AG08396 (cell line): ENCODE results near the gene B4GALT1.
"Not testable (repeated sequence)": the region's sequence is repeated elsewhere in the genome, so short reads cannot be mapped to it uniquely, and the experiment has no call there.

Source experiments
- DNase-seq: peaks from one replicate; pipeline ENCODE4 v3.0.0; 2012; ENCODE audit warnings: low spot score, mixed read lengths

Gene B4GALT1

GRCh38 chr9:33161589-33162132, 5.5 kb downstream of the B4GALT1 start:
- DNase-seq = no peak

- DNase-seq = peak; percentile 85
Measured at GRCh38 chr9:33161011-33161588, 6.0 kb downstream of the B4GALT1 start.

GRCh38 chr9:33160446-33160845, 6.7 kb downstream of the B4GALT1 start:
- not testable (repeated sequence) for DNase-seq

GRCh38 chr9:33159777-33160127, 7.4 kb downstream of the B4GALT1 start:
- no peak for DNase-seq

- DNase-seq = no peak
Measured at GRCh38 chr9:33158843-33159776, 8.0 kb downstream of the B4GALT1 start.

GRCh38 chr9:33157960-33158842, 8.9 kb downstream of the B4GALT1 start:
- no peak for DNase-seq

- no peak for DNase-seq
Measured at GRCh38 chr9:33155393-33155792, 11.7 kb downstream of the B4GALT1 start.

GRCh38 chr9:33154371-33154770, 12.8 kb downstream of the B4GALT1 start:
- no peak for DNase-seq

GRCh38 chr9:33153666-33154065, 13.5 kb downstream of the B4GALT1 start:
- DNase-seq = no peak

- no peak for DNase-seq
Measured at GRCh38 chr9:33153001-33153400, 14.1 kb downstream of the B4GALT1 start.

GRCh38 chr9:33151601-33152000, 15.5 kb downstream of the B4GALT1 start:
- DNase-seq = no peak

- DNase-seq = peak; percentile 68
Measured at GRCh38 chr9:33151007-33151557, 16.1 kb downstream of the B4GALT1 start.

- DNase-seq = no peak
Measured at GRCh38 chr9:33148367-33149014, 18.6 kb downstream of the B4GALT1 start.

- no peak for DNase-seq
Measured at GRCh38 chr9:33147416-33148169, 19.5 kb downstream of the B4GALT1 start.

- no peak for DNase-seq
Measured at GRCh38 chr9:33146298-33146697, 20.8 kb downstream of the B4GALT1 start.

GRCh38 chr9:33144551-33144950, 22.6 kb downstream of the B4GALT1 start:
- no peak for DNase-seq

GRCh38 chr9:33143241-33143661, 23.9 kb downstream of the B4GALT1 start:
- DNase-seq = no peak

GRCh38 chr9:33142535-33142934, 24.6 kb downstream of the B4GALT1 start:
- DNase-seq = no peak

GRCh38 chr9:33140401-33141360, 26.5 kb downstream of the B4GALT1 start:
- no peak for DNase-seq
